ENCODE measurements around the gene COL12A1. TPM values are rescaled to one million over a fixed set of nuclear protein-coding genes. Genes with fewer than 3 reads are reported as not detected.

Gene COL12A1
- total RNA-seq, 4 donors from 2014 or later, result 208 to 539 (median 257) TPM

GRCh38 chr6:75233092-75233615, 27.3 kb upstream of the COL12A1 start:
- Histone ChIP-seq H3K4me1 (peaks cover 0 to 22% (median 0%) of the 10 kb centered on the region in 4 donors), H3K27me3 (no peaks in the 10 kb centered on the region), H3K4me3 (no peak overlapping the region), H3K27ac (peak overlapping the region in 1 of 4 donors; percentile 26), H3K9me3 (no peaks in the 10 kb centered on the region), H3K36me3 (peaks cover 0 to 26% (median 0%) of the 10 kb centered on the region in 3 donors)
- TF ChIP-seq, protein P1, sequence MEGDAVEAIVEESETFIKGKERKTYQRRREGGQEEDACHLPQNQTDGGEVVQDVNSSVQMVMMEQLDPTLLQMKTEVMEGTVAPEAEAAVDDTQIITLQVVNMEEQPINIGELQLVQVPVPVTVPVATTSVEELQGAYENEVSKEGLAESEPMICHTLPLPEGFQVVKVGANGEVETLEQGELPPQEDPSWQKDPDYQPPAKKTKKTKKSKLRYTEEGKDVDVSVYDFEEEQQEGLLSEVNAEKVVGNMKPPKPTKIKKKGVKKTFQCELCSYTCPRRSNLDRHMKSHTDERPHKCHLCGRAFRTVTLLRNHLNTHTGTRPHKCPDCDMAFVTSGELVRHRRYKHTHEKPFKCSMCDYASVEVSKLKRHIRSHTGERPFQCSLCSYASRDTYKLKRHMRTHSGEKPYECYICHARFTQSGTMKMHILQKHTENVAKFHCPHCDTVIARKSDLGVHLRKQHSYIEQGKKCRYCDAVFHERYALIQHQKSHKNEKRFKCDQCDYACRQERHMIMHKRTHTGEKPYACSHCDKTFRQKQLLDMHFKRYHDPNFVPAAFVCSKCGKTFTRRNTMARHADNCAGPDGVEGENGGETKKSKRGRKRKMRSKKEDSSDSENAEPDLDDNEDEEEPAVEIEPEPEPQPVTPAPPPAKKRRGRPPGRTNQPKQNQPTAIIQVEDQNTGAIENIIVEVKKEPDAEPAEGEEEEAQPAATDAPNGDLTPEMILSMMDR (IDR thresholded peaks at IDR 0.05), result no peak
- TF ChIP-seq POLR2A (IDR thresholded peaks at IDR 0.05) (no peak), EP300 (IDR thresholded peaks at IDR 0.05) (no peak)
- WGBS, 2 donors, result 87 to 91% methylated on average over 4 of the region's 4 CpGs
- DNase-seq (ENCODE audit: low spot score in 2 of 2), result no peak

DNA sequence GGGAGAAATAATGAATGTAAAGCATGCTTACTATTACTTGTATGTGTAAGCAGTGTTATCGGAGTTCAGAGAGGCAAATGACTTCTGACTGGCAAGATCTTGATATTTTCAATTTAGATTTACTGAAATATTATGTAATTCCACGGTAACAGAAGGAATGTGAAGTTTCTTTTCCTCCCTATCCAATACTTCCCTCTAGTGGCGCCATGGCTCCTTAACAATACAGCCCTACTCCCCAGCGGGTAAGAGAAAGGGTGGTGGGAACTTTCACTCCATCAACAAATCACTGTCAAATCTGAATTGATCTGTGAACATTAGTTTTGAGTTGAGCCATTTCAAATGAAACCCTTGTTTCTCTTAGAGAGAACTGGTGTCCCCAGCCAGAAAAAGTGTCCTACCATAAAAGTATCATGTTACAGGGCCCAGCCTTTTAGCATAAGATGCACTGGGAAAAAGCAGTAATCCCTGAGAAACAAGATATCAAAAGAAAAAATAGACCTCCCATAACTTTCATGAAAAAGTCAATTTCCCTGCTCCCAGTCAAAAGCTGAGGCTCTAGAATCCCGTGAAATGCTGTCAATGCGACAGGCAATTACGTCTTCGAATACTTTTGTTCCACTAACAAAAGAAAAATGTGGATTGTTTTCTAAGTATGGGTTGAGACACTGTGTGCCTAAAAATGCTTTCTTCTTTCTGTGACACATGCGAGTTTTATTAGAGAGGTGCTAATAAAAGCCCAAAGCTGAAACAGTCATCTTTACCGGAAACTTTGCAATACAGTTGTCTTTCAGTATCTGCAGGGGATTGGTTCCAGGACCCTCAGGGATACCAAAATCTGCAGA, 24.9 kb upstream of the COL12A1 start:
- no peak overlapping the region for H3K4me3 ChIP-seq
- H3K4me1 ChIP-seq, result peaks cover 0 to 22% (median 0%) of the 10 kb centered on the region in 4 donors
- peak in 1 of 2 donors; percentile 61 for DNase-seq (ENCODE audit: low spot score in 2 of 2)
- TF ChIP-seq POLR2A (IDR thresholded peaks at IDR 0.05) (no peak), EP300 (IDR thresholded peaks at IDR 0.05) (no peak)
- TF ChIP-seq, protein P1 (IDR thresholded peaks at IDR 0.05), result peak; percentile 40 to 82 (median 68)
- H3K9me3 ChIP-seq, result no peaks in the 10 kb centered on the region
- H3K36me3 ChIP-seq, result peaks cover 0 to 2% (median 0%) of the 10 kb centered on the region in 3 donors
- 42 to 49% methylated on average over 10 of the region's 10 CpGs for WGBS, 2 donors
- no peaks in the 10 kb centered on the region for H3K27me3 ChIP-seq
- H3K27ac ChIP-seq, result peak overlapping the region in 1 of 4 donors; percentile 0

- Histone ChIP-seq H3K4me1 (peaks cover 0 to 14% (median 0%) of the 10 kb centered on the region in 4 donors), H3K36me3 (no peaks in the 10 kb centered on the region), H3K27ac (no peak overlapping the region), H3K9me3 (no peaks in the 10 kb centered on the region), H3K27me3 (no peaks in the 10 kb centered on the region), H3K4me3 (no peak overlapping the region)
- 81 to 83% methylated on average over 6 of the region's 6 CpGs for WGBS, 2 donors
- DNase-seq (ENCODE audit: low spot score in 2 of 2), result no peak
- TF ChIP-seq EP300 (IDR thresholded peaks at IDR 0.05) (no peak), POLR2A (IDR thresholded peaks at IDR 0.05) (no peak)
- TF ChIP-seq, protein P1 (IDR thresholded peaks at IDR 0.05), result no peak
Measured at GRCh38 chr6:75224303-75224926, 18.6 kb upstream of the COL12A1 start.

GRCh38 chr6:75223428-75223827, 17.6 kb upstream of the COL12A1 start:
- 38% methylated on average over 2 of the region's 2 CpGs for WGBS, 2 donors
- Histone ChIP-seq H3K36me3 (no peaks in the 10 kb centered on the region), H3K4me3 (no peak overlapping the region), H3K9me3 (no peaks in the 10 kb centered on the region), H3K4me1 (peaks cover 0 to 14% (median 0%) of the 10 kb centered on the region in 4 donors), H3K27me3 (no peaks in the 10 kb centered on the region), H3K27ac (peak overlapping the region in 1 of 4 donors; percentile 45)
- DNase-seq (ENCODE audit: low spot score in 2 of 2), result no peak
- TF ChIP-seq POLR2A (IDR thresholded peaks at IDR 0.05) (no peak), EP300 (IDR thresholded peaks at IDR 0.05) (no peak)
- TF ChIP-seq, protein P1 (IDR thresholded peaks at IDR 0.05), result no peak

DNA sequence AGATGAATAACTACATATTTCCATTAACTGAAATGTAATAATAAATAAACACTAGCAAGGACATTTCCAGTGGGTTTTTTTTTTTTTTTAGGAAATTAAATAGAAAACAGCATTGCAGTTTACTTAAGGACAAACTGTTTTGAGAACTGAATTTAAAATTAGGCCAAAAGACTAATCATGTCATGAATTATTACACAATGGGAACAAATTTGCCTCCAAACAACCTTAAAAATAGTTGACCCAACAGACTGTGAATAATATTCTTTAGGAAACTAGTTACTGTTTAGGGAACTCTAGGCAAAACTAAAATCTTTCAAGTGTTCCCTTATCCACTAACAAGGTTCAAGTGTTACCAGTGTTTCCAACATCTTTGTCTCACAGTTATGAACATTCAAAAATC, 16.4 kb upstream of the COL12A1 start:
- H3K9me3 ChIP-seq, result no peaks in the 10 kb centered on the region
- no peak for DNase-seq (ENCODE audit: low spot score in 2 of 2)
- peak overlapping the region in 2 of 4 donors; percentile 45 to 59 for H3K27ac ChIP-seq
- no peaks in the 10 kb centered on the region for H3K36me3 ChIP-seq
- H3K27me3 ChIP-seq, result no peaks in the 10 kb centered on the region
- TF ChIP-seq POLR2A (IDR thresholded peaks at IDR 0.05), result no peak
- TF ChIP-seq, protein P1 (IDR thresholded peaks at IDR 0.05), result no peak
- no peak for TF ChIP-seq EP300 (IDR thresholded peaks at IDR 0.05)
- peaks cover 0 to 22% (median 0%) of the 10 kb centered on the region in 4 donors for H3K4me1 ChIP-seq
- no peak overlapping the region for H3K4me3 ChIP-seq

Data from tibial nerve (tissue), 4 donors.